Mesenchymal stem cell (in vitro differentiated cells and primary cell): ENCODE measurements around the gene TTLL10.

Experiments
- DNase-seq: peaks from one replicate; pipeline ENCODE4 v3.0.0-alpha.2; 2013
- H2AFZ ChIP-seq: one replicate; pipeline ENCODE4 v1.6.1; 2013; ENCODE audit warnings: low read depth, mild to moderate bottlenecking, control low read depth, inconsistent platforms, low read length, moderate library complexity
- H2AK5ac ChIP-seq: 2 replicates; pipeline ENCODE4 v1.6.1; 2013; ENCODE audit warnings: low read length, moderate library complexity, mild to moderate bottlenecking, inconsistent platforms; ENCODE audit not compliant: severe bottlenecking
- H2BK120ac ChIP-seq: one replicate; pipeline ENCODE4 v1.6.1; 2013; ENCODE audit warnings: low read depth, mild to moderate bottlenecking, inconsistent platforms, low read length, moderate library complexity
- H2BK12ac ChIP-seq, 2 experiments: one replicate each; pipeline ENCODE4 v1.6.1; 2013; ENCODE audit warnings: inconsistent platforms in 2 of 2, low read length in 2 of 2, mild to moderate bottlenecking in 2 of 2, moderate library complexity in 2 of 2, control low read depth in 1 of 2
- H2BK15ac ChIP-seq: one replicate; pipeline ENCODE4 v1.6.1; 2013; ENCODE audit warnings: mild to moderate bottlenecking, low read depth, inconsistent platforms; ENCODE audit not compliant: poor library complexity, severe bottlenecking
- H2BK5ac ChIP-seq: 2 replicates; pipeline ENCODE4 v1.6.1; 2013; ENCODE audit warnings: low read depth, mild to moderate bottlenecking, low read length, control low read depth, inconsistent platforms; ENCODE audit not compliant: poor library complexity, severe bottlenecking
- H3K14ac ChIP-seq, 2 experiments: one replicate each; pipeline ENCODE4 v1.6.1; 2013; ENCODE audit warnings: inconsistent platforms in 2 of 2, low read length in 2 of 2, control low read depth in 1 of 2, mild to moderate bottlenecking in 1 of 2, moderate library complexity in 1 of 2
- H3K18ac ChIP-seq, 2 experiments: one replicate each; pipeline ENCODE4 v1.6.1; 2013; ENCODE audit warnings: inconsistent platforms in 2 of 2, low read length in 2 of 2, control low read depth in 1 of 2, low read depth in 1 of 2, mild to moderate bottlenecking in 1 of 2
- H3K23ac ChIP-seq, 2 experiments: one replicate each; pipeline ENCODE4 v1.6.1; 2013; ENCODE audit warnings: inconsistent platforms in 2 of 2, low read length in 2 of 2, mild to moderate bottlenecking in 2 of 2, moderate library complexity in 2 of 2, control low read depth in 1 of 2
- H3K27ac ChIP-seq: 2 replicates; pipeline ENCODE4 v1.5.1; 2013; ENCODE audit warnings: mild to moderate bottlenecking, moderate library complexity, low read length, control low read depth, inconsistent platforms; ENCODE audit not compliant: poor library complexity, severe bottlenecking
- H3K27me3 ChIP-seq, 2 experiments: 2 replicates each; pipeline versions ENCODE4 v1.6.1 to v1.7.0; 2013; ENCODE audit warnings: low read length in 2 of 2, mild to moderate bottlenecking in 2 of 2, moderate library complexity in 2 of 2, control low read depth in 1 of 2, inconsistent platforms in 1 of 2; ENCODE audit not compliant: control insufficient read depth in 1 of 2, insufficient read depth in 1 of 2
- H3K36me3 ChIP-seq, 2 experiments: 2 replicates each; pipeline versions ENCODE4 v1.6.1 to v1.7.0; 2013; ENCODE audit warnings: low read length in 2 of 2, control low read depth in 1 of 2, inconsistent platforms in 1 of 2, low read depth in 1 of 2, mild to moderate bottlenecking in 1 of 2; ENCODE audit not compliant: insufficient read depth in 2 of 2, control insufficient read depth in 1 of 2
- H3K4ac ChIP-seq, 2 experiments: one replicate each; pipeline ENCODE4 v1.6.1; 2013; ENCODE audit warnings: inconsistent platforms in 2 of 2, low read length in 2 of 2, mild to moderate bottlenecking in 2 of 2, moderate library complexity in 2 of 2, control low read depth in 1 of 2, low read depth in 1 of 2
- H3K4me1 ChIP-seq: 2 replicates; pipeline ENCODE4 v1.6.1; 2013; ENCODE audit warnings: low read depth, low read length, control low read depth; ENCODE audit not compliant: control insufficient read depth, insufficient read depth
- H3K4me2 ChIP-seq: 2 replicates; pipeline ENCODE4 v1.6.1; 2013; ENCODE audit warnings: low read length, mild to moderate bottlenecking, inconsistent platforms; ENCODE audit not compliant: poor library complexity, severe bottlenecking
- H3K4me3 ChIP-seq, 2 experiments: 2 replicates each; pipeline versions ENCODE4 v1.5.1 to v1.7.0; 2013; ENCODE audit warnings: low read length in 2 of 2, mild to moderate bottlenecking in 2 of 2, control low read depth in 1 of 2, low read depth in 1 of 2; ENCODE audit not compliant: insufficient read depth in 1 of 2
- H3K79me1 ChIP-seq: replicated peaks from 2 replicates; pipeline ENCODE4 v1.6.1; 2013; ENCODE audit warnings: mild to moderate bottlenecking, control low read depth, low read length, inconsistent platforms; ENCODE audit not compliant: poor library complexity, severe bottlenecking
- H3K9ac ChIP-seq: 2 replicates; pipeline ENCODE4 v1.7.0; 2013; ENCODE audit warnings: mild to moderate bottlenecking, low read length, moderate library complexity
- H3K9me3 ChIP-seq: 2 replicates; pipeline ENCODE4 v1.7.0; 2013; ENCODE audit warnings: mild to moderate bottlenecking, low read length; ENCODE audit not compliant: control insufficient read depth
- H4K8ac ChIP-seq: one replicate; pipeline ENCODE4 v1.6.1; 2013; ENCODE audit warnings: inconsistent platforms, mild to moderate bottlenecking, low read length, moderate library complexity
- H4K91ac ChIP-seq: one replicate; pipeline ENCODE4 v1.6.1; 2013; ENCODE audit warnings: mild to moderate bottlenecking, low read length, inconsistent platforms
- WGBS: methylation state at CpG from one replicate; pipeline ENCODE4 v1.1.7; 2013; ENCODE audit warnings: mixed read lengths; 5-methylcytosine and 5-hydroxymethylcytosine counted together

TTLL10 gene

DNA sequence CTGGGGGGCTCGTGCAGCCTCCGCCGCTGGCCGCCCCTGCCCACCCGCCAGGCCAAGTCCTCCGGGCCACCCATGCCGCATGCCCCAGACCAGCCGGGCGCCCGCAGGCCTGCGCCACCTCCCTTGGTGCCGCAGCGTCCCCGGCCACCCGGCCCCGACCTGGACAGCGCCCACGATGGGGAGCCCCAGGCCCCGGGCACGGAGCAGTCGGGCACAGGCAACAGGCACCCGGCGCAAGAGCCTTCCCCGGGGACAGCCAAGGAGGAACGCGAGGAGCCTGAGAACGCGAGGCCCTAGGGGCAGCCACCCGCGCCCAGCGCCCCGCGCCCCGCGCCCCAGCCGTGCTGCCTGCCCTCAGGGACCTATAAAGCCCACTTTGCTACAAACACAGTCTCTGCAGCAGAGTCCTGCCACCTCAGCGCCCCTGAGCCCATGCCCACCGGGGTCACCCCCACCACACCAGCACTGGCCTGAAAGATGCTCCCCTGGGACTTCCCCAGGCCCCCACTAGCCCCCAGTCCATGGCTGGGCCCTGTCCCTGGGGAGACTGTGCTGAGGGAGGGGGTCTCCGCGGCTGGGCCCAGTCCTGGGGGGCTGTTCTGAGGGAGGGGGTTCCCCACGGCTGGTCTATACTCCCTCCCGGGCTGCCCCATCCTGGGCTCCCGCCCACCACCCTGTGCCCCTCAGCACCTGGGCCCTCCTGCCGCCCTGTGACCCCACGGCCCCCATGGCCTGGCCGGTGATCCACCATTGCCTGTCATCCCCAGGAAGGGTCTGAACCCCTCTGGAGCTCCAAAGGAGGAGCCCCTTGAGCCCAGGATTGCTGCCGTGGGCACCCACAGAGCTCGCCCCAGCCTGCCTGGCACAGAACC lies 24.1 kb downstream of the TTLL10 start:
- Histone ChIP-seq H4K8ac (no peak overlapping the region), H2AK5ac (peak overlapping the region; percentile 65), H3K4me2 (no peak overlapping the region), H3K23ac (no peak overlapping the region), H4K91ac (no peak overlapping the region), H3K27me3 (peaks cover 0 to 24% of the 10 kb centered on the region in 2 experiments), H3K14ac (no peak overlapping the region), H3K79me1 (no peaks in the 10 kb centered on the region), H3K36me3 (no peaks in the 10 kb centered on the region), H3K4me3 (no peak overlapping the region), H2AFZ (no peak overlapping the region), H3K9ac (no peak overlapping the region), H2BK5ac (no peak overlapping the region), H2BK12ac (no peak overlapping the region), H3K9me3 (peaks cover 8% of the 10 kb centered on the region), H2BK15ac (no peak overlapping the region), H3K18ac (peak overlapping the region in 1 of 2 experiments; percentile 2), H3K27ac (no peak overlapping the region), H3K4me1 (peaks cover 22% of the 10 kb centered on the region), H3K4ac (no peak overlapping the region), H2BK120ac (no peak overlapping the region)
- 97% methylated on average over 40 of the region's 48 CpGs for WGBS
- no peak for DNase-seq

DNA sequence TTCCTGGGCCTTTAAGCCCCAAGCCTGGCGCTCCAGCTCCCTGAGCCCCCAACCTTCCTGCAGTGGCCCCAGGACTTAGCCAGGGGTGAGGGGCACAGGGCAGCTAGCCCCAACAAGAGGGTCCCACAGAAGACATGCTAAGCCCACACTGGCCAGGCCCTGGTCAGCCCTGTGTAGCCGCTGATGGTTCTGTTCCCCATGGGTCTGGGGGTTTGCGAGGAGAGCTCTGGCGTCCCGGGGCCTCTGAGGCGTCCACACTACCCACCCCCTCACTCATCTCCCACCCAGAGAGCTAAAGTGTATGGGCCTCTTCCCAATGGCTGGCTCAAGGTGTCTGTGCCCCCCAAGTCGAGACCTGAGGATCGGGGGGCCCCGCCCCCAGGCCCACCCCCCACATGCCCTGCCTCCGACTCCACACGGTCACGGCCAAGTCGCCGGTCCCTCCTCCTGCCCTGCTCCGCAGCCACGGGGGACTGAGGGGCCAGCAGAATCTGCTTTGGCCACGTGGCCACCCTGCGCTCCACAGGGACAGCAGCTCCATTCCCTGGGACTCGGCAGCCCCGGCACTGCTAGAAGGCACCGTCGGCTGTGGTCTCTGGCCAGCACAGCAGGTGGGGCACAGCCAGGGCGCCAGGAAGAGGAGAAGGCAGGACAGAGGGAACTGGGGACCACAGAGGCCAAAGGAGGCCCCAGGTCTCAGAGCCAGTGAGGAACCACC lies 24.9 kb downstream of the TTLL10 start:
- Histone ChIP-seq H2BK15ac (no peak overlapping the region), H2AK5ac (peak overlapping the region; percentile 65), H4K8ac (no peak overlapping the region), H2BK12ac (no peak overlapping the region), H3K18ac (peak overlapping the region in 1 of 2 experiments; percentile 2), H3K27ac (no peak overlapping the region), H3K23ac (no peak overlapping the region), H3K9me3 (peaks cover 8% of the 10 kb centered on the region), H3K36me3 (no peaks in the 10 kb centered on the region), H3K9ac (no peak overlapping the region), H3K4me2 (no peak overlapping the region), H4K91ac (no peak overlapping the region), H3K79me1 (no peaks in the 10 kb centered on the region), H3K4ac (no peak overlapping the region), H3K4me3 (no peak overlapping the region), H3K4me1 (peaks cover 30% of the 10 kb centered on the region), H3K27me3 (peaks cover 0 to 32% of the 10 kb centered on the region in 2 experiments), H2BK5ac (no peak overlapping the region), H2BK120ac (no peak overlapping the region), H2AFZ (no peak overlapping the region), H3K14ac (no peak overlapping the region)
- DNase-seq = no peak
- 84% methylated on average over 23 of the region's 23 CpGs for WGBS

DNA sequence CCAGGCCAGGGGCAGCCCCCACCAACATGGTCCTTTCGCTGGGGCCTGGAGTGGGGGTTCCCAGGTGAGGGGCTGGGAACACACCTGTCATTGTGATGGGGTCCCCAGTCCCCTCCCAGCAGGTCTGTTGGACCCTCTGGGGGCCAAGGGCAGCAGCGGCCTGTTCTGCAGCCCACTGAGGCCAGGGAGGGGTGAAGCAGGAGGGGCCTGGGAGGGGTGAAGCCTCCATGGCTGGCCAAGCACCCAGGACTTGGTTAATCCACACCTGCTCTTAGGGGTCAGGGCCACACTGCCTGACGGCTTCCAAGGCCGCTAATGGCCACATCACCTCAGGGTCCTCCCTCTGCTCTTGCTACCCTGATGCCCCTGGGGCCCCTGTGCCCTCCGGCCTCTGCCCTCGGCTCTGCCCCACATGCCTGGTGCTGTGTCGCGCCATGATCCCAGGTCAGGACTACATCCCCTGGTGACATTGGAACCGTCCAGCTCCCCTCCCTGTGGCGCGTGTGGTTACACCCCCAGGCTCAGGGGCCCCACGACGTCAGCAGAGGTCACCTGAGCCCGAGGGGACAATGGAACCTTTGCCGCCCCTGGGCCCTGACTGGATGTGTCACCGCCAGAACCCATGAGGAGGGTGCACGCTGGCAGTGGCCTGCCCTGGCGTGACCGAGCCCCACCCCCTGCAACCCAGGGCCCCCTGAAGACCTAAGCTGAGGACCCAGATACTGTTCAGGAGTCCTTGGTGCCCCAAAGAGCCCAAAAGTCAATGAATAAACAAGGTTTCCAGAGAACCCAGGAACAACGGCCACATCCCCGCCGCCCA lies 25.7 kb downstream of the TTLL10 start:
- Histone ChIP-seq H3K4me2 (no peak overlapping the region), H3K36me3 (no peaks in the 10 kb centered on the region), H2BK5ac (no peak overlapping the region), H2BK12ac (no peak overlapping the region), H3K23ac (no peak overlapping the region), H3K4ac (no peak overlapping the region), H2AFZ (no peak overlapping the region), H3K27me3 (peaks cover 0 to 38% of the 10 kb centered on the region in 2 experiments), H2BK120ac (no peak overlapping the region), H3K14ac (no peak overlapping the region), H3K9me3 (peaks cover 5% of the 10 kb centered on the region), H4K8ac (no peak overlapping the region), H3K4me3 (no peak overlapping the region), H2AK5ac (no peak overlapping the region), H3K9ac (no peak overlapping the region), H2BK15ac (no peak overlapping the region), H3K27ac (no peak overlapping the region), H3K79me1 (no peaks in the 10 kb centered on the region), H3K18ac (no peak overlapping the region), H4K91ac (no peak overlapping the region), H3K4me1 (peaks cover 38% of the 10 kb centered on the region)
- WGBS = 88% methylated on average over 22 of the region's 22 CpGs
- DNase-seq = no peak
